Measurements from ENCODE around the gene PATZ1.

GRCh38 chr22:31346733-31347250, 646 bp upstream of the PATZ1 start:
- TF ChIP-seq CTCF (conservative IDR thresholded peaks at IDR 0.05) (no peak), ZFX (IDR thresholded peaks at IDR 0.05) (no peak)
